ENCODE results near the gene SMTNL2. TPM values are rescaled to one million over a fixed set of nuclear protein-coding genes. Genes with fewer than 3 reads are reported as not detected.

SMTNL2 gene
- total RNA-seq, 3 donors from 2014 or later: 0.16 to 1.8 (median 0.98) TPM

- Histone ChIP-seq H3K36me3 (no peaks in the 10 kb centered on the region), H3K27me3 (peaks cover 0 to 22% of the 10 kb centered on the region in 2 donors), H3K4me1 (no peaks in the 10 kb centered on the region), H3K9me3 (no peaks in the 10 kb centered on the region), H3K4me3 (peak overlapping the region; percentile 35 to 78 (median 56)), H3K27ac (peak overlapping the region in 1 of 2 donors; percentile 54)
- DNase-seq (ENCODE audit: low spot score in 2 of 2): no peak
- intact Hi-C loops (cut with DNase I; ENCODE audit: low total_unique reads): no loop called here
- no peak for TF ChIP-seq POLR2A (IDR thresholded peaks at IDR 0.05)
- no peak for TF ChIP-seq CTCF (IDR thresholded peaks at IDR 0.05)
- TF ChIP-seq POLR2AphosphoS5 (IDR thresholded peaks at IDR 0.05): no peak
Observed at GRCh38 chr17:4584917-4585637, 748 bp downstream of the SMTNL2 start.

DNA sequence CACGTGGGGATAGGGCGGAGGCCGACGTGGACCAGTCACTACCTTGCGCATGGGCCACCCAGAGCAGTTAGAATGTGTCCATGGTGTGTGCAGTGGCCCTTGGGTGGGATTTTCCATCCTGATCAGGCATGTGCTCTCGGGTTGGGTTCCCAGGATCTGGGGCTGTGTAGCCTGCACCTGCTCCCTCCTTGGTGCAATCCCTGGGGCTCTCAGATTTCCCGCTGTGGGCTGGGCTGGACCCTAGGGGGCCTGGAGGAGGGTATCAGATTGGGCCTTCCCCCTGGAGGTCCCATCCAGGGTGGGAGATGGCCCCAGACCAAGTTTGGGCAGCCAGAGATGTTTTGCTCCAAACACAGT lies 1.3 kb downstream of the SMTNL2 start:
- Histone ChIP-seq H3K27ac (no peak overlapping the region), H3K27me3 (peaks cover 0 to 22% of the 10 kb centered on the region in 2 donors), H3K36me3 (no peaks in the 10 kb centered on the region), H3K4me3 (peak overlapping the region in 1 of 3 donors; percentile 78), H3K4me1 (no peaks in the 10 kb centered on the region), H3K9me3 (no peaks in the 10 kb centered on the region)
- TF ChIP-seq POLR2AphosphoS5 (IDR thresholded peaks at IDR 0.05): no peak
- no peak for TF ChIP-seq POLR2A (IDR thresholded peaks at IDR 0.05)
- intact Hi-C loops (cut with DNase I; ENCODE audit: low total_unique reads): no loop called here
- no peak for DNase-seq (ENCODE audit: low spot score in 2 of 2)

GRCh38 chr17:4586043-4586442 lies 1.7 kb downstream of the SMTNL2 start:
- intact Hi-C loops (cut with DNase I; ENCODE audit: low total_unique reads): no loop called here
- H3K36me3 ChIP-seq: no peaks in the 10 kb centered on the region

GRCh38 chr17:4587195-4587594 lies 2.9 kb downstream of the SMTNL2 start:
- intact Hi-C loops (cut with DNase I; ENCODE audit: low total_unique reads): no loop called here
- no peak for TF ChIP-seq POLR2A (IDR thresholded peaks at IDR 0.05)
- no peak for TF ChIP-seq POLR2AphosphoS5 (IDR thresholded peaks at IDR 0.05)
- TF ChIP-seq CTCF (IDR thresholded peaks at IDR 0.05): no peak
- H3K9me3 ChIP-seq: no peaks in the 10 kb centered on the region
- H3K4me3 ChIP-seq: no peak overlapping the region
- no peaks in the 10 kb centered on the region for H3K36me3 ChIP-seq
- H3K27ac ChIP-seq: peak overlapping the region in 1 of 2 donors; percentile 55
- no peak for DNase-seq (ENCODE audit: low spot score in 2 of 2)
- peaks cover 0 to 18% of the 10 kb centered on the region in 2 donors for H3K27me3 ChIP-seq
- H3K4me1 ChIP-seq: no peaks in the 10 kb centered on the region

More at GRCh38 chr17:4586043-4586442, 1.7 kb downstream of the SMTNL2 start:
- Histone ChIP-seq H3K9me3 (no peaks in the 10 kb centered on the region), H3K27ac (no peak overlapping the region), H3K27me3 (peaks cover 0 to 22% of the 10 kb centered on the region in 2 donors), H3K4me1 (no peaks in the 10 kb centered on the region), H3K4me3 (no peak overlapping the region)
- TF ChIP-seq CTCF (IDR thresholded peaks at IDR 0.05) (no peak), POLR2A (IDR thresholded peaks at IDR 0.05) (no peak), POLR2AphosphoS5 (IDR thresholded peaks at IDR 0.05) (no peak)
- no peak for DNase-seq (ENCODE audit: low spot score in 2 of 2)

- Histone ChIP-seq H3K27me3 (peaks cover 0 to 18% of the 10 kb centered on the region in 2 donors), H3K4me1 (no peaks in the 10 kb centered on the region), H3K9me3 (no peaks in the 10 kb centered on the region), H3K4me3 (no peak overlapping the region), H3K36me3 (no peaks in the 10 kb centered on the region), H3K27ac (peak overlapping the region in 1 of 2 donors; percentile 55)
- no peak for TF ChIP-seq POLR2AphosphoS5 (IDR thresholded peaks at IDR 0.05)
- TF ChIP-seq POLR2A (IDR thresholded peaks at IDR 0.05): no peak
- no peak for TF ChIP-seq CTCF (IDR thresholded peaks at IDR 0.05)
- intact Hi-C loops (cut with DNase I; ENCODE audit: low total_unique reads): no loop called here
- no peak for DNase-seq (ENCODE audit: low spot score in 2 of 2)
Observed at GRCh38 chr17:4587803-4588202, 3.5 kb downstream of the SMTNL2 start.
